GM12865 (cell line): ENCODE measurements around the gene FHIT.

Experiments
- DNase-seq: peaks from one replicate; pipeline ENCODE4 v3.0.0; 2010; ENCODE audit warnings: low read depth
- H3K4me3 ChIP-seq: 2 replicates; pipeline ENCODE4 v1.5.1; 2011; ENCODE audit warnings: mild to moderate bottlenecking, low read depth, low read length, control low read depth
- CTCF ChIP-seq: IDR thresholded peaks from 2 replicates; pipeline ENCODE4 v1.5.1; 2011; ENCODE audit warnings: low read length, control low read depth, low read depth, inconsistent platforms; ENCODE audit not compliant: insufficient read depth; ENCODE audit errors: missing control alignments

Gene FHIT

GRCh38 chr3:61251174-61251972 lies at the start of gene FHIT:
TSS of gene FHIT (minus strand) at chr3:61251452.
- peak; percentile 98 for DNase-seq
- peak within 1 kb of the TSS; percentile 91 for H3K4me3 ChIP-seq
- no peak for TF ChIP-seq CTCF

- DNase-seq = no peak
- TF ChIP-seq CTCF = no peak
- H3K4me3 ChIP-seq = no peak overlapping the region
Observed at GRCh38 chr3:61300786-61301185, 49.5 kb upstream of the FHIT start.

- no peak for TF ChIP-seq CTCF
- DNase-seq = no peak
- no peak overlapping the region for H3K4me3 ChIP-seq
Observed at GRCh38 chr3:61300006-61300380, 48.7 kb upstream of the FHIT start.

GRCh38 chr3:61299343-61300005 lies 48.2 kb upstream of the FHIT start:
- TF ChIP-seq CTCF = no peak
- DNase-seq = no peak
- no peak overlapping the region for H3K4me3 ChIP-seq

GRCh38 chr3:61297821-61298220 lies 46.6 kb upstream of the FHIT start:
- H3K4me3 ChIP-seq = no peak overlapping the region
- no peak for DNase-seq
- no peak for TF ChIP-seq CTCF

GRCh38 chr3:61288446-61288845 lies 37.2 kb upstream of the FHIT start:
- no peak for DNase-seq
- TF ChIP-seq CTCF = no peak
- H3K4me3 ChIP-seq = no peak overlapping the region
